GM18951 (cell line): ENCODE results near the gene PPA1.

ENCODE experiments used
- POLR2A ChIP-seq: IDR thresholded peaks from 4 replicates; pipeline ENCODE4 v1.6.1; 2011; ENCODE audit warnings: mild to moderate bottlenecking; ENCODE audit not compliant: insufficient read length, insufficient read depth; ENCODE audit errors: extremely low read depth
- in situ Hi-C: fragments of 300-500 bp; cut with MboI; formaldehyde crosslinking; loops from one replicate; pipeline ENCODE4 v1.12.0; 2022; ENCODE audit warnings: low sequenced_read_pairs, mixed read lengths, inconsistent platforms; ENCODE audit not compliant: unreplicated experiment

Gene PPA1

GRCh38 chr10:70222340-70222794 is 10.9 kb downstream of the PPA1 start:
- in situ Hi-C loops = no loop called here
- no peak for TF ChIP-seq POLR2A

DNA sequence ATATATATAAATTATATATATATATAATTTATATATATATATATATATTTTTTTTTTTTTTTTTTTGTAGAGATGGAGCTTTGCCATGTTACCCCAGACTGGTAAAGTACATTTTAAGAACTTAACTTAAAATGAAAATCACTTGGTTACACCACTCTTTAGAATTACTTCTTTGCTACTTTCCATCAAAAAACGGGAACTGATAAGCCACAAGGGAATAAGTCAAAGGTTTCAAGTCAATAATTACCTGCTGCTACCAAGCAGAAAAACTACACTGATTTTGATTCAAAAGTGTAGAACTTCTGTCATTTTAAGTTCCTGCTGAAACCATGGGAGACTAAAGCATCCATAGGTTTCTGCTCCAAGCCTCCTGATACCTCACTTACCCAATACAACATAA is 12.2 kb downstream of the PPA1 start:
- in situ Hi-C loops = no loop called here
- TF ChIP-seq POLR2A = no peak

GRCh38 chr10:70212879-70213278 is 20.4 kb downstream of the PPA1 start:
- in situ Hi-C loops = no loop called here
- no peak for TF ChIP-seq POLR2A

DNA sequence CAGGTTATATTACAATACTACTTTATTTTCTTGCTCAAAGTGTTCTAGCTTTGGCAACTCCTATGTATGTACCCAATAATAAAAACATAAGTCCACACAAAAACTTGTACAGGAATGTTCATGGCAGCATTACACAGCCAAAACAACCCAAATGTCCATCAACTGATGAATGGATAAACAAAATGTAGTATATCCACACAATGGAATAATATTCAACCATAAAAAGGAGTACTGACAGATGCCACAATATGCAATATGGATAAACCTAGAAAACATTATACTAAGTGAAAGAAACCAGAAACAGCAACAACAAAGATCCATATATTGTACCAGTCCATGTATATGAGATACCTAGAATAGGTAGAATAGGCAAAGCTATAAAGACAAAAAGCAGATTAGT is 21.0 kb downstream of the PPA1 start:
- in situ Hi-C loops = no loop called here
- TF ChIP-seq POLR2A = no peak

DNA sequence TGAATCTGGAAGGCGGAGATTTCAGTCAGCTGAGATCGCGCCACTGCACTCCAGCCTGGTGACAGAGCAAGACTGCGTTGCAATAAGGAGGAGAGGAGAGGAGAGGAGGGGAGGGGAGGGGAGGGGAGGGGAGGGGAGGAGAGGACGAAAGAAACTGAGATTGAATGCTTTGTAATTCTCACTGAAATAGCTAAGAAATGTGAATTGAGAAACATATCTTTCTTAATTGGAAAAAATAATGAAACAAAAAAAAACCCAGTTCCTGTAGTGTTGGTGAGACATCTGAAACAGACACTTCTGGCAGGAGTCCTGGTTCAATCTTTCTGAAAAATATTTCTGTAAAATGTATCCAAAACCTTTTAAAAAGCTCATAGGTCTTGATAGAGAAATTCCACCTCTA is 26.5 kb downstream of the PPA1 start:
- in situ Hi-C loops = no loop called here
- no peak for TF ChIP-seq POLR2A

- in situ Hi-C loops = no loop called here
- no peak for TF ChIP-seq POLR2A
Measured at GRCh38 chr10:70201105-70201504, 32.1 kb downstream of the PPA1 start.

DNA sequence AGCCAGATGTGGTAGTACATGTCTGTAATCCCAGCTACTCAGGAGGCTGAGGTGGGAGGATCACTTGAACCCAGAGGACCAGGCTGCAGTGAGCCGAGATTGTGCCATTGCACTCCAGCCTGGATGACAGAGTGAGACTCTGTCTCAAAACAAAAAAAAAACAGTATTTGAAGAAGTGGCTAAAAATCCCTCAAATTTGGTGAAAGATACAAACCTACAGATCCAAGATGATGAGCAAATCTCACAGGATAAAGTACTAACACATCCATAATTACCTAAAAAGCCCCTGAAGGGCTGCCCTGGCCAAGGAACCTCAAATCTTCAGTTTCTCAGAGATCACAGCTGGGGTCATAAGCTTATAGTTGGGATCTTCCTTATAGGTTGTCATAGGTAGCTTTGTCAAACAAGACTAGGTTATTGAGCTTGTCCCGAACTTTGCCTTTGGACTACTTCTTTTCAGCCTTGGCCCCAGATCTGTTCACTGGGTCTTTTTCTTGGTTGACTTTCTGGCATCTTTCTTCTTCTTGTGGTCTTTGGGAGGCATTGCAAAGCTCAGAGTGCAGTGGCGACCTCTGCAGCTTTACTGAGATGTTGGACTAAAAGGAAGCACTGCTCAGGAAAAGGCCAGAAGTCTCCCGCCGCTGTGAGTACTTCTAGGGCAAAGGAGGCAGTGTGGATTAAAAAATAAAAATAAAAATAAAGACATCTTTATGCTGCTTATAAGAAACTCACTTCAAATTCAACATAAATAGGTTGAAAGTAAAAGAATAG is 34.3 kb downstream of the PPA1 start:
- TF ChIP-seq POLR2A = no peak
- in situ Hi-C loops = no loop called here

DNA sequence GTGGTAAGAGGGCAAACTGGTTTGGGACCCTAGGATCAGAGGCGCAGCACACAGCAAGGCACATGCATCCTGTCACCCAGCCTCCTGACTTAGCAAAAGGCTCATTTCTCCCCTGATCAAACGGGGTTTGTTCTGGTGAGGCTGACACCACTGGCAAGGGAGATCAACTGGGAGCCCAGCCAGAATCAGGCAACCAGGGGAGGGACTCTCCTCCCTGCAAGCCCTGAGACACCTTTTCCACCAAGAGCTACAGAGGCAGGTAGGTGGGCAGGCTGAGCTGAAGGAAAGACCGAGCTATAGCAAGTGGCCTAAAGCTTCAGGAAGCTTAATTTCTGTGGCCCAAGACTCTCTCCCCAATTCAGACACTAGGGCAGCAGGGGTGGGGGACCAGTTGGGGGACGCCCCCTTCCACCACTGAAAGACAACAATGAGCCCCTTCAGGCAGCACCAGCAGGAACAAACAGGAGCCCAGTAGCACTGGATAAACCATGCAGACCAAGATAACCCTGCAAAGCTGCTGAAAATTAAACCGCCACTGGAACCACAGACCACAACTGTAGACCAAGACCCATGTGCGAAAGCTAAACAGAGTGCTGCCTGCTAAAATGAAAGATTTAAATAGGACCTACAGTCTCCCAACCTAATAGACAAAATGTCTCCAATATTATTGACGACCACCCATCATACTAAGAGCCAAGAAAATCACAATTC is 35.8 kb downstream of the PPA1 start:
- in situ Hi-C loops = no loop called here
- TF ChIP-seq POLR2A = no peak

DNA sequence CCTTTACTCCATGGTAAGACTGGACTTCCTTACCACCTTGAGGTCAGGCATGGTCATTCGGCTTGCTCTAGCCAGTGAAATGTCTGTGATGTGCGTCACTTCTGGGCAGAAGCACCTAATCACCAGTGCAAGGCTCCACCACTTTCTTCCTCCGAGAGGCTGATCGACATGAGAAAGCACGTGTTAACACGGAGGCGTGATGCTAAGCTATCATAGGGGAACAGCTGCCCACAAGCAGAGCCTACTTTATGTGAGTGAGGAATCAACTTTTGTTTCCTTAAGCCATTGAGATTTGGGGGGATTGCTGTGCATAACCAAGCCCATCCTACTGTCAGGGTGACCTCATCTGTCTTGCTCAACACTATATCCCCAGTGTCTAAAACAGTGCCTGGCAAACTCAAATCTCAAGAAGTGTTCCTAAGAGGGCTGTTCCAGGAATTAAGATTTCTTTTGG is 39.8 kb downstream of the PPA1 start:
- no peak for TF ChIP-seq POLR2A
- in situ Hi-C loops = no loop called here

- in situ Hi-C loops = no loop called here
- no peak for TF ChIP-seq POLR2A
Measured at GRCh38 chr10:70192326-70192968, 40.8 kb downstream of the PPA1 start.

DNA sequence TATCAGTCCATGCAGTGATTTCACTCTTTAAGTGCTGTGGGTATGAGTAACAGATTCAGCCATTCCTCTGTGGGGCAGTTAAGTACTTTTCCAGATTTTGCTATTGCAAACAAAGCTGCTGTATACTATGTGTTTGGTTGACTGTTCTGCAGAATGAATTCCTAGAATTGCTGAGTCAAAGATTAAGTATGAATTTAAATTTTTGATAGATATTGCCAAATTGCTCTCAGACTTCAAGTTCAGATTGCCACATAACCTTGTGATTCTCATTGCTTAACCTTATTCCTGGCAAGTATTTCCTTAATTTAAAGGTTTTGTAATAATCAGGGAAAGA is 41.3 kb downstream of the PPA1 start:
- in situ Hi-C loops = no loop called here
- TF ChIP-seq POLR2A = no peak

- TF ChIP-seq POLR2A = no peak
Measured at GRCh38 chr10:70191161-70191971, 41.9 kb downstream of the PPA1 start.

GRCh38 chr10:70190581-70190980 is 42.6 kb downstream of the PPA1 start:
- in situ Hi-C loops = no loop called here
- no peak for TF ChIP-seq POLR2A

More at GRCh38 chr10:70191161-70191971, 41.9 kb downstream of the PPA1 start:
- in situ Hi-C loops = no loop called here
